ENCODE data around the gene SPECC1. TPM values are rescaled to one million over a fixed set of nuclear protein-coding genes. Genes with fewer than 3 reads are reported as not detected.

The SPECC1 gene
- total and polyA plus RNA-seq, 2 of the 13 experiments (the other 11 are each of a cell fraction or from before 2014, with no cell fraction given), result 2.3 to 6.9 TPM

GRCh38 chr17:20172376-20172775 lies 163.2 kb downstream of the SPECC1 start (continued):
- TF ChIP-seq ZBTB40 (IDR thresholded peaks at IDR 0.05) (no peak), ZBTB40 (CRISPR knock-in tag; IDR thresholded peaks at IDR 0.05) (no peak), NFAT5 (CRISPR knock-in tag; IDR thresholded peaks at IDR 0.05) (no peak), KLF9 (CRISPR knock-in tag; IDR thresholded peaks at IDR 0.05; ENCODE audit: low read depth) (no peak)
